Esophagus squamous epithelium (tissue), 5 donors: ENCODE results near the gene THSD8. TPM values are rescaled to one million over a fixed set of nuclear protein-coding genes. Genes with fewer than 3 reads are reported as not detected.
A peak's percentile ranks its signal among the peaks of the same experiment; 100 is the strongest.

Source experiments
- DNase-seq: peaks from one replicate; lab custom pipeline; 2025; lab: John Stamatoyannopoulos, UW
- H3K27ac ChIP-seq, 4 donors: fragments of 200-600 bp; sonication (generic); one replicate each; pipeline ENCODE4 v1.5.1; 2016 to 2019; ENCODE audit warnings: mild to moderate bottlenecking in 1 of 4
- H3K27me3 ChIP-seq, 4 donors: fragments of 200-600 bp; sonication (generic); 1 replicate in 3 of 4; 2 replicates in 1 of 4; pipeline versions ENCODE4 v1.5.1 to v1.6.0; 2017 to 2021; ENCODE audit warnings: antibody characterized with exemption in 1 of 4
- H3K36me3 ChIP-seq, 3 donors: fragments of 200-600 bp; sonication (generic); one replicate each; pipeline ENCODE4 v1.5.1; 2016 to 2019
- H3K4me1 ChIP-seq, 3 donors: fragments of 200-600 bp; sonication (generic); one replicate each; pipeline ENCODE4 v1.5.1; 2017 to 2019
- H3K4me3 ChIP-seq, 4 donors: fragments of 200-600 bp; sonication (generic); 1 replicate in 3 of 4; 2 replicates in 1 of 4; pipeline ENCODE4 v1.5.1; 2016 to 2019; ENCODE audit warnings: mild to moderate bottlenecking in 2 of 4, moderate library complexity in 1 of 4
- H3K9me3 ChIP-seq, 3 donors: fragments of 200-600 bp; sonication (generic); one replicate each; pipeline ENCODE4 v1.5.1; 2016 to 2019
- CTCF ChIP-seq, 6 experiments: fragments of 450-650 bp in 4 of 6; fragments of 200-600 bp in 2 of 6; sonication (generic) in 2 of 6; IDR thresholded peaks; one replicate each; pipeline ENCODE4 v1.5.1; 2016 to 2019; ENCODE audit warnings: antibody characterized with exemption in 6 of 6, mild to moderate bottlenecking in 4 of 6, moderate library complexity in 4 of 6
- POLR2A ChIP-seq, 4 donors: fragments of 450-650 bp; IDR thresholded peaks; one replicate each; pipeline ENCODE4 v1.6.1; 2017; ENCODE audit warnings: antibody characterized with exemption in 4 of 4, mild to moderate bottlenecking in 4 of 4, moderate library complexity in 3 of 4
- WGBS, 2 donors: methylation state at CpG; one replicate each; pipeline ENCODE4 v1.1.5; 2018; 5-methylcytosine and 5-hydroxymethylcytosine counted together
- intact Hi-C: fragments of 100-400 bp; cut with DNase I; formaldehyde crosslinking; loops from one replicate; pipeline ENCODE4 v1.15.0; 2022
- total RNA-seq, 4 donors: library from RNA; depleted of rRNA; stranded (reverse); fragments of >200 nt; gene quantifications; one replicate each; pipeline ENCODE4 v1.1.0, GENCODE V29; 2016
- donor health status: DM: yes; HTN: yes; CAD: no.

The THSD8 gene
- total RNA-seq, 4 donors from 2014 or later, result not detected

DNA sequence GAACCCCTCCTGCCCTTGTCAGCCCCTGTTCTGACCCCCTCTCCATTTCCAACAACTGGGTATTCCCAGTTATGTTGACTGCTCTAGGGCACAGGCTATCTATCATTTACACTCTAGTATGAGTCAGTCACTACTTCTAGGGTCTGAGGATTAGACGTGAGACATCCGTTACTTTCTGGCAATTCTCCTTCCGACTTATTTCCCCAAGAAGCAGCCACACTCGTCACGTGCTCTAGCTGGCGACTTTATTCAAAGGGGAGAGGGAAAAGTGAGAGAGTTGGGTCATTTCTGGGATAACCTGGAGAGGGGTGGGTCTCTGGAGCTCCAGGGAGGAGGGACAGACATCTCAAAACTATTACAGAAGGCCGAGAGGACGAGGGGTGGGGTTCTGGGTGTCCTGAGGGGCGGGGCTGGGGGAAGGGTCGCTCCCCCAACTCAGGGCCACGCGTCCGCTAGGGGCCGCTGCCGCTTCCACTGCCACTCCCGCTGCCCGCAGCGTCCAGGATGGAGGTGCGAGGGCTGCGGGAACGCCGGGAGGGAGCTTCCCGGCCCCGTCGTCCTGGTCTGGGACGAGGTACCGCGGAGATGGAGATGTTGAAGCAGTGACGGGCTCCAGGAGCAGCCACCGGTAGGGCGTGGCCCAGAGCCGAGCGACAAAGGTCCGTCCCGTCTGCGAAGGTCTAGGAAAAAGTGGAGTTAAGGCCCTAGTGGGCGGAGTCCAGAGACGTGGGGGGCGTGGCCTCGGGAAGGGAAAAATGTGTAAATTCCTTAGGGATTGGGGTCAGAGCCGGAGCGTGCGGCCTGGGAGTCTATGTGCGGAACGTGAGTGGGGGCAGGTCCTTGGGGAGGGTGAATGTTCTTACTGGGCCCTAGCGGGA is 23.6 kb downstream of the THSD8 start:
- H3K36me3 ChIP-seq, result no peaks in the 10 kb centered on the region
- H3K27me3 ChIP-seq, result peaks cover 0 to 71% (median 8%) of the 10 kb centered on the region in 4 donors
- intact Hi-C loops, result no loop called here
- WGBS, 2 donors, result 7 to 14% methylated on average over 29 to 32 of the region's 46 CpGs
- H3K4me1 ChIP-seq, result peaks cover 5 to 20% (median 11%) of the 10 kb centered on the region in 3 donors
- no peaks in the 10 kb centered on the region for H3K9me3 ChIP-seq
- no peak for TF ChIP-seq POLR2A (IDR thresholded peaks at IDR 0.05)
- peak in 1 of 6 experiments; percentile 17 for TF ChIP-seq CTCF (IDR thresholded peaks at IDR 0.05)
- H3K4me3 ChIP-seq, result peak overlapping the region in 1 of 4 donors; percentile 34
- DNase-seq, result no peak
- no peak overlapping the region for H3K27ac ChIP-seq

- WGBS, 2 donors, result 15% methylated on average over 3 to 11 of the region's 23 CpGs
- H3K36me3 ChIP-seq, result no peaks in the 10 kb centered on the region
- intact Hi-C loops, result no loop called here
- peaks cover 5 to 34% (median 19%) of the 10 kb centered on the region in 3 donors for H3K4me1 ChIP-seq
- no peaks in the 10 kb centered on the region for H3K9me3 ChIP-seq
- H3K27ac ChIP-seq, result no peak overlapping the region
- no peak overlapping the region for H3K4me3 ChIP-seq
- peaks cover 4 to 100% (median 17%) of the 10 kb centered on the region in 4 donors for H3K27me3 ChIP-seq
- no peak for TF ChIP-seq CTCF (IDR thresholded peaks at IDR 0.05)
- TF ChIP-seq POLR2A (IDR thresholded peaks at IDR 0.05), result no peak
- no peak for DNase-seq
These were observed 26.6 kb downstream of the THSD8 start for GRCh38 chr19:12828494-12828893.

GRCh38 chr19:12833418-12833737 is 31.5 kb downstream of the THSD8 start:
- no peak for TF ChIP-seq POLR2A (IDR thresholded peaks at IDR 0.05)
- no peak for TF ChIP-seq CTCF (IDR thresholded peaks at IDR 0.05)
- DNase-seq, result no peak
- Histone ChIP-seq H3K36me3 (no peaks in the 10 kb centered on the region), H3K4me3 (peak overlapping the region; percentile 18 to 70 (median 41)), H3K4me1 (peaks cover 4 to 54% (median 17%) of the 10 kb centered on the region in 3 donors), H3K9me3 (no peaks in the 10 kb centered on the region), H3K27me3 (peaks cover 22 to 100% (median 32%) of the 10 kb centered on the region in 4 donors), H3K27ac (no peak overlapping the region)
- intact Hi-C loops, result no loop called here
- WGBS, 2 donors, result 0 to 14% methylated on average over 1 of the region's 5 CpGs

DNA sequence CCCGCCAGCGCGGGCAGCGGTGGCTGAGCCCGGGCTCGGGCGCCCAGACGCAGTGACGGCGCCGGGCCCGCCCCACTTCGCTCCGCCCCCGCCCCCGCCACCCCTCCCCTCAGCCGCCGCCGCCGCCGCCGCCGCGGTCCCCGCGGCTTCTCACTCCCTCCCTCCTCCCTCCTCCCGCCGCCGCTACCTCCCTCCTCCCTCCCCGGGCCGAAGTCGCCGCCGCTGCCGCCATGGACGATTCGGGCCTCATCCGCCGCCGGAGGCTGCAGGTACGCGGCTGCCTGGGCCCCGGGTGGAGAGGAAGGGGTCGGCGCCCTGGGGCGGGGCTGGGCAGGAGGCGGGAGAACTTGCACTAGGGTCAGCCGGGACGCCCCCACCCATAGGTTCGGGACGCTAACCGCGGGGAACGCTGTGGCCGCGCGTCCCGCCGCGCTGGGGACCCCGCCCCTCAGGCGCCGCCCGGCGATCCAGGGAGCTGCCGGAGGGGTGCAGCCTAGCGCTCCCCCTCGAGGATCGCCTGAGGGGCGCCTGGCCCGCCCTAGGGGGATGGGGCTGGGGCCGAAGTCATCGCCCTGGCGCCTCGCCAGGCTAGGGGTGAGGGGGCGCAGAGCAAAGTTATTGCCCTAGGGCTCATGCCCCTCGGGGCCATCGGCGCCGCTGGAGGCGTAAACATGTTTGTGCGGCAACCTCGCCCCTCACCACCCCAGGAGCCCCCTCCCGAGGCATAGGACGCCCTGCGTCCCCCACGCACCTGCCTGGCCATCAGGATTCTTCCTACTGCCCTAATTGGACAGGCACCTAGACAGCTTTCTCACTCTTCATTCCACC is 32.1 kb downstream of the THSD8 start:
- intact Hi-C loops, result no loop called here
- Histone ChIP-seq H3K27ac (no peak overlapping the region), H3K4me1 (peaks cover 9 to 55% (median 21%) of the 10 kb centered on the region in 3 donors), H3K36me3 (no peaks in the 10 kb centered on the region), H3K9me3 (no peaks in the 10 kb centered on the region), H3K4me3 (peak overlapping the region; percentile 18 to 70 (median 41)), H3K27me3 (peaks cover 22 to 100% (median 35%) of the 10 kb centered on the region in 4 donors)
- no peak for TF ChIP-seq CTCF (IDR thresholded peaks at IDR 0.05)
- TF ChIP-seq POLR2A (IDR thresholded peaks at IDR 0.05), result no peak
- no peak for DNase-seq
- WGBS, 2 donors, result 0% methylated on average over 3 to 4 of the region's 87 CpGs
